Activated CD4-positive, alpha-beta T cell treated with anti-CD3 and anti-CD28 coated beads, Interleukin-2, amount 50 U/mL, for 24 hours (primary cell): ENCODE results near the gene EBF3.
A peak's percentile ranks its signal among the peaks of the same experiment; 100 is the strongest.

Experiments used
- DNase-seq, 2 donors: peaks; one replicate each; pipeline ENCODE4 v3.0.0-alpha.2; 2020; ENCODE audit warnings: low read depth in 1 of 2, low spot score in 1 of 2

Gene EBF3

GRCh38 chr10:129892548-129893052 lies 71.5 kb downstream of the EBF3 start:
- no peak for DNase-seq

- no peak for DNase-seq
Observed at GRCh38 chr10:129891806-129892205, 72.3 kb downstream of the EBF3 start.

- DNase-seq, result no peak
Observed at GRCh38 chr10:129890170-129890569, 73.9 kb downstream of the EBF3 start.

DNA sequence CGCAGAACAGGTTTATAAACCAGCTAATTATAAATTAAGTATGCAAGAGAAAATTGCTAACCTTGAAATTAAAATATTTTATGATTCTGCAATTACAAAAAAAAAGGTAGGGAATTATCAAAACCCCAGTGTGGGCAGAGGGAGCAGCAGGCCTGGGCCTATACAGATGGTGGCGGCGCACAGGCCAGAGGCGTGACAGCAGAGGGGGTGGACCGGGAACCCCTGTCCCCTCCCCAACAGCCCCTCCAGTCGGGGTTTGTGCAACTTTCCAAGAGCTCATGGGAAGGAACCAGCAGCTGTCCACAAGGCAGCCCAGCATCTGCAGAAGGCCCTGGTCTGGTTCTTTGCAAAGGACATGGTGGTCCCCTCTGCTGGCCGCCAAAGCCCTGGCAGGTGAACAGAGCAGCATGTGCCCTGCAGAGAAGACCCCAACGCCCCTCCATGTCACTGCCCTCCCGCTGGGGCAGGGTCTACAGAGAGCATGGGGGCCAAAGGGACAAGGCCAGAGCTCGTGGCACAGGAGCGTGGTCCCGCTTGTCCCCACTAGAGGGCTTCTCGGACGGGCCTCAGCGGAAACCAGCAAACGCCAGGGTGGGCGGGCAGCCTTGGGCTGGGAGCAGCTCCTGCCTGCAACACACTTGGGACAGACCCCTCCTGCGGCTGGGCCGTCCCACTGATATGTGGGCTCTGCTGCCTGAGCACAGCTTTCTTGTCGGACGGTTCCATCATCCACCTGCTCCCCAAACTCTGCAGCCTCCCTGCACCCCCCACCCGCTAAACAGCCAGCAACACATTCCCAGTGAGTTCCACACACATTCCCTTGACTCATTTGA lies 75.1 kb downstream of the EBF3 start:
- peak; percentile 19 to 24 for DNase-seq

DNA sequence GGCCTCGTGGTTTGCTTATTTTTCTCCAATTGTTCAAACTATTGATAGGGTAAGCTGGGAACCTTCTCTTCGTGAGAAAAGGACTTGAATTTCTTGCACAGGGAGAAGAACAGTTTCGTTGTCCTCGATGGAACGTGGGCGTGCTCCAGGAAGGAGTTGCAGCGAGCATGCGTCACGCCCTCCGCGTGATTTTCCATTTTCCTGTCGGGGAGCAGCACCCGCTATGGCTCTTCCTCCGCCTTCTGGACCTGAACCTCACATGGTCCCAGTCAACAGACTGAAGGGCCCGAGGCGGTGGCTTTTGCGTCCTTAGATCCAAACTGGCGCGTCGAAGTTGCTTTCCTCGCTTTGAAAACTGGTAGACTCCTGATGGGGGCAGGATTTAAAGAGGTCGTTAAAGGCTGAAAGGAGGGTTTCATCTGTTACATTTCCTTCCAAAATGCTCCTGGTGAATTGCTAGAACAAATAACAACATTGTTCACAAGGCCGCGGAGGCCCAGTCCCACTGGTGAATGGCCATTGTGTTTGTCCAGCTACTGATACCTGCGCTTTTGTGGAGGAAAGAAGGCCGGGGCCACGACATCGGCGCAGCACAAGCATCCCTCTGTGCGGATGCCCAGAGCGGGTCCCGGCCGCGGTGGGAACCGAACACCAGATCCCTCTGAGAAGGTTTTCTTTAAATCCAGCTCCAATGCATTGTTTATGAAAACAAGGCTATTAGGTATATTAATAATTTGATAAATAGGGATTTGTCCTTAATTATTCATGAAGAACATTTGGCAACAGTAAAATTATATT lies 75.9 kb downstream of the EBF3 start:
- DNase-seq, result no peak

DNA sequence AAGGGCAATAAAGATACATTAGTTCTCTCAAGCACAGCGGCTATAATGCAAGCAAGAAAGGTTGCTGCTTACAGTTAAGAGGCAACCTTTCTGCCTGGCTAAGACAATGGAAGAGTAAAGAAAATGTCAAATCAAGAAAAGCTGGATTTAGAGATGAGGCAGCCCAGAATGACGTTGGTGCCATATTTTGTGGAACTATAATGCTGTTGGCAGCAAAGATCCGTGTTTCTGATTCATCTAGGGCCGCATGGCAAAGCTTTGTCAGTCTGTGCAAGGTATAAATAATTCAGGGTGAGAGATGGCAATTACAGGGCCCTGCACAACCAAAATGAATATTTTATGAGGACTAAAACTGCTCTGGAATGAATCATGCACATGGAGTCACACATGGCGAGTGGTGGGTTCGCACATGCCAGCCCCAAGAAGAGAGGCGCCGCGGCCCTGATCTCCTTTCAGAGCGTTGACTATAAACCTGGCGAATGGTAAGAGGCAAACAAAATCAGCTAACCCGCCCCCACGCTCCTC lies 76.6 kb downstream of the EBF3 start:
- DNase-seq, result no peak

GRCh38 chr10:129886263-129886662 lies 77.8 kb downstream of the EBF3 start:
- DNase-seq, result no peak

- no peak for DNase-seq
Observed at GRCh38 chr10:129885526-129885925, 78.5 kb downstream of the EBF3 start.

- no peak for DNase-seq
Observed at GRCh38 chr10:129884398-129885078, 79.5 kb downstream of the EBF3 start.

GRCh38 chr10:129883626-129884397 lies 80.3 kb downstream of the EBF3 start:
- DNase-seq, result no peak

DNA sequence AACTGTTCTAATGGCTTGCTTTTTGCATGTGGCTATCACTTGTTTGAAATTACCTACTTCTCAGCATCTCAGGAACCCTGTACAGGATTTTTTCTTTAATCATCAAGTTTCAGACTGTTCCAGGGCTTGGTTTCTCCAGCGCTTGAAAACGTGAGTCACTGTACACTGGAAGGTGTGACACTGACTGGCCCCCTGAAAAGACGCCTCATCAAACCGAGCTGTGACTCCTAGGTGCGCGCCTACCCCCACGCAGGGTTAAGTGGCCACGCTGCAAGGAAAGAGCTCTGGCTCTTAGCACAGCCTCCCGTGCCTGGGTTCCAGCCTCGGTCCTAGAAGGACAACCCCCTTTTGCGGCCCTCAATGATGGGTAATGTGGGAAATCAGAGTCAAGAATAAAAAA lies 81.0 kb downstream of the EBF3 start:
- DNase-seq, result no peak

GRCh38 chr10:129882291-129883010 lies 81.6 kb downstream of the EBF3 start:
- no peak for DNase-seq

DNA sequence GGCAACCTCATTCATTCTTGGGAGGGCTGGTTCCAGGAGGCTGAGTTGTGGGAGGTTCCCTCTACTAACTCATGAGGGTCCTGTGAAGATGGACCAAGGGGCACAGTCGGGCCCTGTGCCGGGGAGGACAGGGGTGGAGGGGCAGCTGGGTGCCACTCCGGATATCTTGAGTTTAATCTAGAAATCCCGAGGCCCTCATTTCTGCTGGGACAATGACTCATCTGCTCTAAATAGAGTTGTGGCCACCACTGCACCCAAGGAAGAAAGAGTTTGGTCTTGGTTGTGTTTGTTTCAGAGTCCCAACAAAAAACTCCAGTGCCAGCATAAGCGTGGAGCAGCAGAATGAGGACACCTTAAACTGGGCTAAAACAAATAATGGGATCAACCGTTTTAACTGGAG lies 82.4 kb downstream of the EBF3 start:
- no peak for DNase-seq

DNA sequence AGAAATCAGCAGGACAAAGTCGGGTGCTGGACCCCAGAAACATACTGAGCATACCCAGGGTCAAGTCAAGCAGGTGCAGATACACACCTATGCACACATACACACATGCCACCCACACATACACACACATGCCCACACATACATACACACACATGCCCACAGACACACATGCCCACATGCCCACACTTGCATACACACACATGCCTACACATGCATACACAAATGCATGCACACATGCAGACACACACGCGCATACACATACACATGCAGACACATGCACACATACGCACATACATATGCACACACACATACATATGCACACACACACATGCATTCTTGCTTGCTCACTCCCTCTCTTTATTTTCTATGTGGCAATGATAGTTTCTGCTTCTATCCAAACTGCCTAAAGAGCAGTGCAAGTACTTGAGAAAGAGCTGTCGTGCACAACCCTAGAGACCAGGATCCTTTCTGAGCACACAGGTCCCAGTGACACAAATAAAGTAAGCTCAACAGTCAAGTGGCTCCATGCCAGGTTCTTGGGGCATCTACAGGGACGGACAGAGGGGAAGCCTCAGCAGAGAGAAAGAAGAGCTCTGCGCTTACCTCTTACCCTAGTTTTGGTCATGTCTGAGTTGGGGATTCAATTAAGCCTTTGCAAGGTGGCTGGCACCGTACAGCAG lies 83.7 kb downstream of the EBF3 start:
- DNase-seq, result no peak

DNA sequence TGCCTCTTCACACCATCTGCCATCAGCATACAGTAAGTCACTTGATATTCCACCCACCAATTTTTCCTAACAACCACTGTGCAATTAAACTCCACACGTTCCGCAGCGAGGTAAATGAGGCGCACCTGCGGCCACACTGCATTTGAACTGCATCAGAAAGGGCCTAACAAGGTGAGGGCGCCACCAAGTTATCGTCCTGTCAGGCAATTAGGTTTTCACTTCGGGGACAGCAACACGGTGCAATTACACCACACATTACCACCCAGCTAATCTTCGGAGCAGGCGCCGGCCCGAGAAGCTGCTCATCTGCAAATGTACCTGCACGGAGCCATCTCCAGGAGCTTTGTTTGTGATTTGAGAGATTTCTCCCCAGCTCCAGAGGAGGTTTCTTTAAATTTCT lies 84.4 kb downstream of the EBF3 start:
- DNase-seq, result no peak

DNA sequence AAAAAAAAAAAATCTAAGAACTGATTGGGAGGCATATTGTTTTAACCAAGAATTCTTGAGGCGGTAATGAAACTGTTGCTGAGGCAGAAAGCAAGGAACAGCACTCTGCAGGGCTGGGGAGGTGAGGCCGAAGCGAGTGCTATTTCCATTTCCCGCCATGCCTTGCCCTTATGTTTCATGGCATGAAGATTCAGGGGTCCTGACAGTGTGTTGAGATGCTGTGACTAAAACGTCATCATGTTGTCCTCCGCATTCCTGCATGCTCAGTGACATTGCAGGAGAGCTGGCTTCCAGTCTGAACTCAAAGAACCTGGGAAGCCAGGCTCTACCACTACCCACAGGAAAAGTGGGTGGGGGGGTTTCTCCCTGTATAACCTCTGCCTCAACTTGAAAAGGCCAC lies 85.2 kb downstream of the EBF3 start:
- no peak for DNase-seq

DNA sequence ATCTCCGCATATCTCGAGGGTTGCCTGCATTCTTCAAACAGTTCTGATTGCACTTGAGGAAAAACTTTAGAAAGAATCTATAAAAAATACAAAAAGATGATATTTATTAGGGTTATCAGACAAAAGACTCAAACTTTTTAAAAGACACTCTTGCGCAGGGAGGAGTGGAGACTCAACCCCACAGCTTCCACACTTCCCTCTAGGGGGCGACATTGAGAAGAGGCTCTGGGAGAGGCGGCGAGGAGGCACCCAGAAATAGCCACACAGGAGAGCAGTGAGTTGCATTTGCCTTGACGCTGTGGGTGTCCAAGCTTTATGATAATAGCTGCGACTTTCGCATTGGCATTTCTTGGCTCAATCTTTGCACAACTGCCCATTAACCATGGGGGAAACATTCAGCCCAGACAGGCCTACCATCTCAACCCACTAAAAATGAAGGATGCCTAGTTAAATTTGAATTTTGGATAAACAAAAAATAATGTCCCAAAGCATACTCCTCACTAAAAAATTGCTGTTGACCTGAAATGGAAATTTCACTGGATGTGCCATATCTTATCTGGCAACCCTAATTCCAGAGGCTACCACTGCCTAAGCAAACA lies 86.2 kb downstream of the EBF3 start:
- DNase-seq, result peak in 1 of 2 donors; percentile 16

GRCh38 chr10:129876838-129877237 lies 87.2 kb downstream of the EBF3 start:
- no peak for DNase-seq
